Gastrocnemius medialis (tissue), 4 donors: ENCODE measurements around the gene PAN2. TPM values are rescaled to one million over a fixed set of nuclear protein-coding genes. Genes with fewer than 3 reads are reported as not detected.
"Not testable (repeated sequence)": the region's sequence is repeated elsewhere in the genome, so short reads cannot be mapped to it uniquely, and the experiment has no call there.

Experiments
- ATAC-seq, 2 donors: fragments of 150-250 bp; one replicate each; pipeline ENCODE4 v1.9.1; 2016
- DNase-seq, 2 donors: peaks; one replicate each; pipeline ENCODE4 v3.0.0-alpha.2; 2019
- H3K27ac ChIP-seq, 4 donors: fragments of 200-600 bp; sonication (generic); 1 replicate in 1 of 4; 2 replicates in 3 of 4; pipeline ENCODE4 v1.5.1; 2016 to 2018; ENCODE audit warnings: mild to moderate bottlenecking in 2 of 4, moderate library complexity in 1 of 4
- H3K27me3 ChIP-seq, 3 donors: fragments of 200-600 bp; sonication (generic) in 2 of 3; 1 replicate in 1 of 3; 2 replicates in 2 of 3; pipeline versions ENCODE4 v1.5.1 to v1.6.0; 2016 to 2019; ENCODE audit warnings: mild to moderate bottlenecking in 1 of 3, moderate library complexity in 1 of 3
- H3K36me3 ChIP-seq, 2 donors: fragments of 200-600 bp; sonication (generic) in 1 of 2; one replicate each; pipeline ENCODE4 v1.5.1; 2017 to 2018
- H3K4me1 ChIP-seq, 2 donors: fragments of 200-600 bp; sonication (generic) in 1 of 2; one replicate each; pipeline ENCODE4 v1.5.1; 2016 to 2017; ENCODE audit warnings: mild to moderate bottlenecking in 2 of 2
- H3K4me3 ChIP-seq, 4 donors: fragments of 200-600 bp; sonication (generic) in 3 of 4; 1 replicate in 1 of 4; 2 replicates in 3 of 4; pipeline ENCODE4 v1.5.1; 2016 to 2019; ENCODE audit warnings: mild to moderate bottlenecking in 2 of 4
- H3K9me3 ChIP-seq, 3 donors: fragments of 200-600 bp; sonication (generic) in 2 of 3; 1 replicate in 1 of 3; 2 replicates in 2 of 3; pipeline ENCODE4 v1.5.1; 2016 to 2019
- POLR2A ChIP-seq, 2 donors: fragments of 450-650 bp; IDR thresholded peaks; one replicate each; pipeline ENCODE4 v1.6.1; 2017; ENCODE audit warnings: antibody characterized with exemption in 2 of 2, mild to moderate bottlenecking in 2 of 2, moderate library complexity in 2 of 2
- in situ Hi-C, 4 donors: fragments of 200-750 bp; cut with MboI; loops; one replicate each; pipeline versions ENCODE4 v1.15.0 to v1.8.0; 2017; ENCODE audit warnings: low sequenced_read_pairs in 4 of 4
- intact Hi-C: fragments of 100-400 bp; cut with DNase I; formaldehyde crosslinking; loops from one replicate; pipeline ENCODE4 v1.15.1; 2023; ENCODE audit warnings: low total_unique reads
- total RNA-seq, 4 donors: library from RNA; depleted of rRNA; stranded (reverse); fragments of >200 nt; gene quantifications; one replicate each; pipeline versions ENCODE4 v1.1.0 to v1.2.3, GENCODE V29; 2016
- TF ChIP-seq, protein P1 (sequence below), 5 experiments: fragments of 450-650 bp in 3 of 5; fragments of 200-600 bp in 2 of 5; sonication (generic) in 2 of 5; IDR thresholded peaks in 4 of 5; conservative IDR thresholded peaks in 1 of 5; 1 replicate in 4 of 5; 2 replicates in 1 of 5; pipeline ENCODE4 v1.5.1; 2016 to 2019; ENCODE audit warnings: antibody characterized with exemption in 5 of 5, mild to moderate bottlenecking in 3 of 5, moderate library complexity in 3 of 5

The PAN2 gene
- total RNA-seq, 4 donors from 2014 or later = 7.8 to 33.0 (median 11.6) TPM

DNA sequence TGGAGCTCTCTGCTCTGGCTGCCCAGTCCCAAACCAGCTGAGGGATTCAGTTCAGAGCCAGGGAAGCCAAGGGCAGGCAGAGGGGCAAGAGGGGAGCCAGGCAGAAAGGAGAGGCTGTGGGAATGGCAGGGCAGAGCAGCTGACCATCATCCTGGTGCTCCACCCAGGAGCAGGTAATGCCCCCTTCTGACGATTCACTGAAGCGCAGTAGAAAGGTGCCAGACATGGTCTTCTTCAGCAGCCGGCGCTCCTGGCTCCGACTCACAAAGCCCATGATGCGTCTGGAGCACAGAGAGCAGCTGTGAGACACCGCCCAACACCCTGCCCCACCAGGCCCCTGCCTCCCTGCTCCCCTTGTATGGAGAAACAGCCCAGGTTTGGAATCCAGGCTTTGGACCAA lies 12.9 kb upstream of the PAN2 start:
- Histone ChIP-seq H3K4me1 (no peaks in the 10 kb centered on the region), H3K36me3 (peaks cover 3 to 85% of the 10 kb centered on the region in 2 donors), H3K27me3 (no peaks in the 10 kb centered on the region), H3K27ac (no peak overlapping the region), H3K4me3 (no peak overlapping the region), H3K9me3 (no peaks in the 10 kb centered on the region)
- ATAC-seq (peak in 1 of 2 donors; percentile 55), DNase-seq (no peak)
- TF ChIP-seq, protein P1, sequence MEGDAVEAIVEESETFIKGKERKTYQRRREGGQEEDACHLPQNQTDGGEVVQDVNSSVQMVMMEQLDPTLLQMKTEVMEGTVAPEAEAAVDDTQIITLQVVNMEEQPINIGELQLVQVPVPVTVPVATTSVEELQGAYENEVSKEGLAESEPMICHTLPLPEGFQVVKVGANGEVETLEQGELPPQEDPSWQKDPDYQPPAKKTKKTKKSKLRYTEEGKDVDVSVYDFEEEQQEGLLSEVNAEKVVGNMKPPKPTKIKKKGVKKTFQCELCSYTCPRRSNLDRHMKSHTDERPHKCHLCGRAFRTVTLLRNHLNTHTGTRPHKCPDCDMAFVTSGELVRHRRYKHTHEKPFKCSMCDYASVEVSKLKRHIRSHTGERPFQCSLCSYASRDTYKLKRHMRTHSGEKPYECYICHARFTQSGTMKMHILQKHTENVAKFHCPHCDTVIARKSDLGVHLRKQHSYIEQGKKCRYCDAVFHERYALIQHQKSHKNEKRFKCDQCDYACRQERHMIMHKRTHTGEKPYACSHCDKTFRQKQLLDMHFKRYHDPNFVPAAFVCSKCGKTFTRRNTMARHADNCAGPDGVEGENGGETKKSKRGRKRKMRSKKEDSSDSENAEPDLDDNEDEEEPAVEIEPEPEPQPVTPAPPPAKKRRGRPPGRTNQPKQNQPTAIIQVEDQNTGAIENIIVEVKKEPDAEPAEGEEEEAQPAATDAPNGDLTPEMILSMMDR (IDR thresholded peaks at IDR 0.05 in 4 of 5, conservative IDR thresholded peaks at IDR 0.05 in 1 of 5) = no peak
- no peak for TF ChIP-seq POLR2A (IDR thresholded peaks at IDR 0.05)
- intact Hi-C loops (no loop called here), in situ Hi-C loops (no loop called here)

DNA sequence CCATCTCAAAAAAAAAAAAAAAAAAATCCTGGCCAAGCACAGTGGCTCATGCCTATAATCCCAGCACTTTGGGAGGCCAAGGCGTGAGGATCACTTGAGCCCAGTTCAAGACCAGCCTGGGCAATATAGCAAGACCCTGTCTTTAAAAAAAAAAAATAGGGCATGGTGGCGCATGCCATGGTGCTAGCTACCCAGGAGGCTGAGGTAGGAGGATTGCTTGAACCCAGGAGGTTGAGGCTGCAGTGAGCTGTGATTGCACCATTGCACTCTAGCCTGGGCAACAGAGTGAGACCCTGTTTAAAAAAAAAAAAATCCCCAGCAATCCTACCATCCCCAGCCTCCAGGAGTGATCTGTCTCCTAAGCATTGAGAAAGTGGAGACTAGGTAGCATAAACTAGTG lies 8.5 kb upstream of the PAN2 start:
- H3K4me3 ChIP-seq, DNase-seq, H3K27ac ChIP-seq, H3K4me1 ChIP-seq, H3K9me3 ChIP-seq, intact Hi-C loops, H3K27me3 ChIP-seq, in situ Hi-C loops, ATAC-seq: not testable (repeated sequence)
- H3K36me3 ChIP-seq = peaks cover 0 to 43% of the 10 kb centered on the region in 2 donors

DNA sequence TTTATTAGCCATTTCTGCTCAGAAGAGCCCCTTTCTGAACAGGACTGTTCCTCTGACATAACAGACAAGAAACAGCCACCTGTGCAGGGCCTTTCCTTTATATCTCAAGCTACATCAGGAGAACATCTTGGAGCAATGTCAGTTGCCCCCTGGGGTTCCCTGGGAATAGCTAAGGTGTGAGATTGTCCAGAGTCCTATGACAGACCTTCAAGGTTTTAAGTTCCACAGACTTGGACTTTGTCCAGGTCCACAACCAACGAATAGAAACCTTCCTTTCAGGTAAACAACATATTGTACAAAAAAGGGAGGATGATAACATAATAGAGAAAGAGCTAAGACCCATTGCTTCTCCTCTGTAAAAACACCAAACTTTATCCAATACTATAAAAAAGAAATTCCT lies 7.8 kb upstream of the PAN2 start:
- intact Hi-C loops = no loop called here
- TF ChIP-seq POLR2A (IDR thresholded peaks at IDR 0.05) = no peak
- TF ChIP-seq, protein P1 (IDR thresholded peaks at IDR 0.05 in 4 of 5, conservative IDR thresholded peaks at IDR 0.05 in 1 of 5) = no peak
- no peaks in the 10 kb centered on the region for H3K9me3 ChIP-seq
- in situ Hi-C loops = no loop called here
- DNase-seq = no peak
- no peak overlapping the region for H3K4me3 ChIP-seq
- H3K27me3 ChIP-seq = no peaks in the 10 kb centered on the region
- ATAC-seq = no peak
- no peaks in the 10 kb centered on the region for H3K4me1 ChIP-seq
- H3K27ac ChIP-seq = no peak overlapping the region
- peaks cover 0 to 36% of the 10 kb centered on the region in 2 donors for H3K36me3 ChIP-seq

DNA sequence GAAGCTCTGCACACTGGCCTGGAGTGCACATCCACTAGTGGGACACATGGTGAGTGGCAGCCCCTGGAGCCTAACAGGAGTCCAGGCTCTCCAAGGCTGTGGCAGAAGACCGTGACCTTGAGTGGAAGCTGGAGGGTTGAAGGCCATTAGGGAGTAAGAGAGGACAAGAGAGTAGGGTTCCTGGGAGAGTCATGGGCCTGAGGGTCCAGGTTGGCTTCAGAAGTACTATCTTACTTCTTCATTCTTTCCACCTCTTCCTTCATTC lies 5.3 kb upstream of the PAN2 start:
- Histone ChIP-seq H3K36me3 (peaks cover 0 to 19% of the 10 kb centered on the region in 2 donors), H3K4me3 (no peak overlapping the region), H3K9me3 (no peaks in the 10 kb centered on the region), H3K4me1 (peaks cover 4 to 5% of the 10 kb centered on the region in 2 donors), H3K27me3 (no peaks in the 10 kb centered on the region), H3K27ac (no peak overlapping the region)
- DNase-seq = no peak
- in situ Hi-C loops = no loop called here
- ATAC-seq = no peak
- TF ChIP-seq, protein P1 (IDR thresholded peaks at IDR 0.05 in 4 of 5, conservative IDR thresholded peaks at IDR 0.05 in 1 of 5) = no peak
- no peak for TF ChIP-seq POLR2A (IDR thresholded peaks at IDR 0.05)
- intact Hi-C loops = no loop called here

DNA sequence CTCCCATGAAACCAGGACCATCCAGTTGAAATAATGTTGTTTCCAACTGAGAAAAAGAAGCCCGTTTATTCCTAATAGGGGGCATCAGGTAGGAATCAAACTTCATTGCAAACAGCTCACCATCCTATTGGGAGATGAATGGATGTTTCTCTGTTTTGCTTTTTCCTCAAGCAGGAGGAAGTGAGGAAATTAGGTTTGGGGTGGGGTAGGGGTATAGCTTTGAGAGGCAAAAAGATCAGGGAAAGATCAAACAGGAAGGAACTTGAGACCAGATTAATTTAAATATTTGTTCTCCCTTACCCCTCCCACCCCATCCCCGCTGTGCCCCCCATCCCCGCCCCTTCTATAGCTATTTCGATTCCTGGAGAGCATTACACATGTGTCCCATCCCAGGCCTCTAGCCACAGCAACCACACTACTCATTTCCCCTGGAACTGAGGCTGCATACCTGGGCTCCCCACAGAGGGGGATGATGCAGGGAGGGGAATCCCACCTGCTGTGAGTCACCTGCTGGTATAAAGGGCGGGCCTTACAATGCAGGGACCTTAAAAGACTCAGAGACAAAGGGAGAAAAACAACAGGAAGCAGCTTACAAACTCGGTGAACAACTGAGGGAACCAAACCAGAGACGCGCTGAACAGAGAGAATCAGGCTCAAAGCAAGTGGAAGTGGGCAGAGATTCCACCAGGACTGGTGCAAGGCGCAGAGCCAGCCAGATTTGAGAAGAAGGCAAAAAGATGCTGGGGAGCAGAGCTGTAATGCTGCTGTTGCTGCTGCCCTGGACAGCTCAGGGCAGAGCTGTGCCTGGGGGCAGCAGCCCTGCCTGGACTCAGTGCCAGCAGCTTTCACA lies 4.7 kb upstream of the PAN2 start, which contains the start of gene IL23A:
TSS of gene IL23A (plus strand) at position 577 of the 850 bp plus-strand sequence. CDS start at position 738, 161 bp downstream.
- Histone ChIP-seq H3K36me3 (peaks cover 0 to 14% of the 10 kb centered on the region in 2 donors), H3K27me3 (no peaks in the 10 kb centered on the region), H3K4me1 (peaks cover 4 to 5% of the 10 kb centered on the region in 2 donors), H3K4me3 (no peak within 1 kb of the TSS), H3K27ac (no peak within 1 kb of the TSS), H3K9me3 (no peaks in the 10 kb centered on the region)
- TF ChIP-seq POLR2A (IDR thresholded peaks at IDR 0.05) = no peak
- TF ChIP-seq, protein P1 (IDR thresholded peaks at IDR 0.05 in 4 of 5, conservative IDR thresholded peaks at IDR 0.05 in 1 of 5) = no peak
- intact Hi-C loops = no loop called here
- in situ Hi-C loops = no loop called here
- ATAC-seq (no peak), DNase-seq (no peak)
